CD14-positive monocyte (primary cell): ENCODE measurements around the gene BATF3. TPM values are rescaled to one million over a fixed set of nuclear protein-coding genes. Genes with fewer than 3 reads are reported as not detected.

Source experiments
- DNase-seq, 3 donors: peaks; one replicate each; pipeline ENCODE4 v3.0.0-alpha.2; 2011 to 2022
- H2AFZ ChIP-seq: 2 replicates; pipeline ENCODE4 v1.6.0; 2012; ENCODE audit warnings: mild to moderate bottlenecking, low read depth, low read length, inconsistent platforms; ENCODE audit not compliant: insufficient read depth, poor library complexity, severe bottlenecking
- H3K27ac ChIP-seq, 2 donors: 1 replicate in 1 of 2; 2 replicates in 1 of 2; pipeline ENCODE4 v1.5.1; 2012 to 2013; ENCODE audit warnings: low read length in 2 of 2, control low read depth in 1 of 2, inconsistent platforms in 1 of 2, low read depth in 1 of 2, mild to moderate bottlenecking in 1 of 2
- H3K27me3 ChIP-seq, 2 donors: one replicate each; pipeline versions ENCODE4 v1.6.0 to v1.6.1; 2011 to 2013; ENCODE audit warnings: low read length in 2 of 2; ENCODE audit not compliant: control insufficient read depth in 2 of 2, insufficient read depth in 2 of 2
- H3K36me3 ChIP-seq, 2 donors: replicated peaks in 1 of 2; 1 replicate in 1 of 2; 2 replicates in 1 of 2; pipeline versions ENCODE4 v1.5.1 to v1.6.1; 2012 to 2013; ENCODE audit warnings: low read length in 2 of 2, control low read depth in 1 of 2, inconsistent platforms in 1 of 2, mild to moderate bottlenecking in 1 of 2; ENCODE audit not compliant: insufficient read depth in 2 of 2, control insufficient read depth in 1 of 2
- H3K4me1 ChIP-seq, 2 donors: 1 replicate in 1 of 2; 2 replicates in 1 of 2; pipeline versions ENCODE4 v1.5.1 to v1.6.1; 2012 to 2013; ENCODE audit warnings: low read length in 2 of 2, control low read depth in 1 of 2, inconsistent platforms in 1 of 2, mild to moderate bottlenecking in 1 of 2, moderate library complexity in 1 of 2; ENCODE audit not compliant: insufficient read depth in 2 of 2, control insufficient read depth in 1 of 2
- H3K4me2 ChIP-seq: replicated peaks from 2 replicates; pipeline ENCODE3; 2012; ENCODE audit warnings: low read length, moderate library complexity, mild to moderate bottlenecking; ENCODE audit not compliant: poor library complexity, severe bottlenecking; ENCODE audit errors: extremely low read depth
- H3K4me3 ChIP-seq, 3 experiments: fragments of 200-600 bp in 1 of 3; sonication (generic) in 1 of 3; replicated peaks in 1 of 3; 1 replicate in 2 of 3; 2 replicates in 1 of 3; pipeline ENCODE4 v1.5.1; 2011 to 2013; ENCODE audit warnings: low read length in 3 of 3, mild to moderate bottlenecking in 3 of 3, control low read depth in 2 of 3, low read depth in 2 of 3, inconsistent platforms in 1 of 3, moderate library complexity in 1 of 3
- H3K79me2 ChIP-seq: 2 replicates; pipeline ENCODE4 v1.6.0; 2012; ENCODE audit warnings: mild to moderate bottlenecking, control low read depth, inconsistent platforms, low read length, moderate library complexity; ENCODE audit not compliant: insufficient read depth
- H3K9ac ChIP-seq: 2 replicates; pipeline ENCODE4 v1.6.0; 2017; ENCODE audit warnings: low read length, mild to moderate bottlenecking; ENCODE audit not compliant: insufficient read depth, poor library complexity, severe bottlenecking
- H3K9me3 ChIP-seq, 2 donors: replicated peaks in 1 of 2; 1 replicate in 1 of 2; 2 replicates in 1 of 2; pipeline versions ENCODE4 v1.5.1 to v1.6.1; 2012 to 2013; ENCODE audit warnings: low read length in 2 of 2, control low read depth in 1 of 2; ENCODE audit not compliant: control insufficient read depth in 1 of 2, insufficient read depth in 1 of 2
- H4K20me1 ChIP-seq: 2 replicates; pipeline ENCODE4 v1.6.0; 2012; ENCODE audit warnings: mild to moderate bottlenecking, low read length, control low read depth, moderate library complexity; ENCODE audit not compliant: insufficient read depth
- H3K27ac Mint-ChIP-seq, 7 donors: one replicate each; pipeline ENCODE4 v1.8.0; 2020; ENCODE audit warnings: mild to moderate bottlenecking in 7 of 7, mixed read lengths in 7 of 7, moderate library complexity in 6 of 7, inconsistent platforms in 2 of 7
- H3K27me3 Mint-ChIP-seq, 3 donors: one replicate each; pipeline ENCODE4 v1.8.0; 2021 to 2022; ENCODE audit warnings: low read depth in 3 of 3, mild to moderate bottlenecking in 3 of 3, mixed read lengths in 3 of 3, moderate library complexity in 3 of 3, inconsistent platforms in 1 of 3
- H3K36me3 Mint-ChIP-seq, 2 donors: one replicate each; pipeline ENCODE4 v1.8.0; 2020; ENCODE audit warnings: mixed read lengths in 2 of 2, inconsistent platforms in 1 of 2, mild to moderate bottlenecking in 1 of 2
- H3K4me1 Mint-ChIP-seq: one replicate; pipeline ENCODE4 v1.8.0; 2020; ENCODE audit warnings: mild to moderate bottlenecking, mixed read lengths
- H3K4me3 Mint-ChIP-seq, 2 donors: one replicate each; pipeline ENCODE4 v1.8.0; 2020; ENCODE audit warnings: mild to moderate bottlenecking in 2 of 2, mixed read lengths in 2 of 2, moderate library complexity in 1 of 2
- H3K9me3 Mint-ChIP-seq, 7 donors: one replicate each; pipeline ENCODE4 v1.8.0; 2020 to 2022; ENCODE audit warnings: mixed read lengths in 7 of 7, mild to moderate bottlenecking in 6 of 7, moderate library complexity in 6 of 7, inconsistent platforms in 2 of 7
- CTCF ChIP-seq: fragments of 200-600 bp; IDR thresholded peaks from one replicate; pipeline ENCODE4 v1.8.0; 2022; ENCODE audit warnings: antibody characterized with exemption, mild to moderate bottlenecking
- WGBS: methylation state at CpG from one replicate; pipeline ENCODE4 v1.1.5; 2013; ENCODE audit warnings: missing lambda C conversion rate; ENCODE audit not compliant: insufficient coverage; 5-methylcytosine and 5-hydroxymethylcytosine counted together
- intact Hi-C, 2 donors: fragments of 100-400 bp; cut with micrococcal nuclease; formaldehyde crosslinking; loops; one replicate each; pipeline versions ENCODE4 v1.15.0 to v1.15.1; 2023
- polyA plus RNA-seq, 3 donors: library from polyadenylated mRNA; depleted of rRNA in 1 of 3; unstranded in 2 of 3; stranded (reverse) in 1 of 3; fragments of 300-500 nt in 2 of 3; fragments of >200 nt in 1 of 3; fragmentation: Illumina TruSeq in 2 of 3; gene quantifications; 1 replicate in 2 of 3; 2 replicates in 1 of 3; pipeline ENCODE4 v1.2.3, GENCODE V29; 2012 to 2021

Gene BATF3
- polyA plus RNA-seq, 3 donors: 9.3 to 34.7 (median 15.1) TPM

- H3K4me3 Mint-ChIP-seq: no peak overlapping the region
- no peak overlapping the region for H3K9ac ChIP-seq
- no peaks in the 10 kb centered on the region for H3K9me3 ChIP-seq
- peaks cover 0 to 2% (median 0%) of the 10 kb centered on the region in 3 donors for H3K27me3 Mint-ChIP-seq
- no peak overlapping the region for H3K4me2 ChIP-seq
- no peak for DNase-seq
- H2AFZ ChIP-seq: no peak overlapping the region
- H3K4me1 Mint-ChIP-seq: peaks cover 13% of the 10 kb centered on the region
- peaks cover 0 to 4% of the 10 kb centered on the region in 2 donors for H3K4me1 ChIP-seq
- no peak overlapping the region for H3K27ac Mint-ChIP-seq
- no peaks in the 10 kb centered on the region for H3K36me3 ChIP-seq
- H4K20me1 ChIP-seq: no peaks in the 10 kb centered on the region
- intact Hi-C loops: no loop called here
- H3K27ac ChIP-seq: no peak overlapping the region
- no peaks in the 10 kb centered on the region for H3K36me3 Mint-ChIP-seq
- no peak overlapping the region for H3K4me3 ChIP-seq
- H3K9me3 Mint-ChIP-seq: no peaks in the 10 kb centered on the region
- H3K27me3 ChIP-seq: no peaks in the 10 kb centered on the region
- H3K79me2 ChIP-seq: no peaks in the 10 kb centered on the region
- WGBS: 99% methylated on average over 10 of the region's 11 CpGs
- TF ChIP-seq CTCF: no peak
Observed at GRCh38 chr1:212647004-212647403, 52.6 kb downstream of the BATF3 start.

- Histone ChIP-seq H3K27ac (no peak overlapping the region), H3K9ac (no peak overlapping the region), H2AFZ (no peak overlapping the region), H3K4me3 (no peak overlapping the region), H3K9me3 (no peaks in the 10 kb centered on the region), H3K36me3 (no peaks in the 10 kb centered on the region), H3K4me1 (peaks cover 0 to 4% of the 10 kb centered on the region in 2 donors), H3K4me2 (no peak overlapping the region), H3K27me3 (no peaks in the 10 kb centered on the region), H4K20me1 (no peaks in the 10 kb centered on the region), H3K79me2 (no peaks in the 10 kb centered on the region)
- no peak for TF ChIP-seq CTCF
- intact Hi-C loops: no loop called here
- Mint-ChIP-seq H3K4me3 (no peak overlapping the region), H3K27ac (peak overlapping the region in 1 of 7 donors; percentile 68), H3K4me1 (peaks cover 13% of the 10 kb centered on the region), H3K9me3 (no peaks in the 10 kb centered on the region), H3K27me3 (peaks cover 0 to 2% (median 0%) of the 10 kb centered on the region in 3 donors), H3K36me3 (no peaks in the 10 kb centered on the region)
- DNase-seq: no peak
- WGBS: 93% methylated on average over 16 of the region's 19 CpGs
Observed at GRCh38 chr1:212646588-212646987, 53.1 kb downstream of the BATF3 start.
